ENCODE results near the gene YIPF1. TPM values are rescaled to one million over a fixed set of nuclear protein-coding genes. Genes with fewer than 3 reads are reported as not detected.

Gene YIPF1
- total RNA-seq, 1 donor from 2014 or later: 27.1 TPM

DNA sequence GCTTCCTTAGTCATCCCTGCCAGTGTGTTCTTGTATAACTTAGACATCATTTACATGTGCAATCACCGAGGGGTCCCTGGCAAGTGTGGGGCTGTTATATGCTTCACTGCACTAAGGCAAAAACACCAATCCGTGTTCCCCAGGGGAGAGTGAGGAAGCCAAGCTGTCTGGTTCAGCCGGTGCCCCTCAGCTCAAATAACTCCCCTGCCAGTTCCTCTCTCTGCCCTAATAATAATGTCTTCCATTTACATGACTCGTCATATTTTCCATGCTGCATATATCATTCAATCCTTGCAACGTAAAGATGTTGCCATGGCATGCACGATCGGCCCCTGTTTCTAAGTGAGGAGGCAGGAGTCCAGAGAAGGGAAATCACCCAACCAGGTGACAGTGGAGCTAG, 27.1 kb downstream of the YIPF1 start:
- H3K9ac ChIP-seq (ENCODE audit: low read length): no peak overlapping the region
- H3K36me3 Mint-ChIP-seq (ENCODE audit: low read depth, unreplicated experiment): peaks cover 8% of the 10 kb centered on the region
- H3K4me1 ChIP-seq (ENCODE audit: insufficient read depth, low read length): no peaks in the 10 kb centered on the region
- H3K27me3 Mint-ChIP-seq (ENCODE audit: low read depth, unreplicated experiment): no peaks in the 10 kb centered on the region
- H3K36me3 ChIP-seq (ENCODE audit: insufficient read depth, low read length): peaks cover 4% of the 10 kb centered on the region
- no peak overlapping the region for H3K4me2 ChIP-seq (ENCODE audit: low read length)
- TF ChIP-seq, protein P1, sequence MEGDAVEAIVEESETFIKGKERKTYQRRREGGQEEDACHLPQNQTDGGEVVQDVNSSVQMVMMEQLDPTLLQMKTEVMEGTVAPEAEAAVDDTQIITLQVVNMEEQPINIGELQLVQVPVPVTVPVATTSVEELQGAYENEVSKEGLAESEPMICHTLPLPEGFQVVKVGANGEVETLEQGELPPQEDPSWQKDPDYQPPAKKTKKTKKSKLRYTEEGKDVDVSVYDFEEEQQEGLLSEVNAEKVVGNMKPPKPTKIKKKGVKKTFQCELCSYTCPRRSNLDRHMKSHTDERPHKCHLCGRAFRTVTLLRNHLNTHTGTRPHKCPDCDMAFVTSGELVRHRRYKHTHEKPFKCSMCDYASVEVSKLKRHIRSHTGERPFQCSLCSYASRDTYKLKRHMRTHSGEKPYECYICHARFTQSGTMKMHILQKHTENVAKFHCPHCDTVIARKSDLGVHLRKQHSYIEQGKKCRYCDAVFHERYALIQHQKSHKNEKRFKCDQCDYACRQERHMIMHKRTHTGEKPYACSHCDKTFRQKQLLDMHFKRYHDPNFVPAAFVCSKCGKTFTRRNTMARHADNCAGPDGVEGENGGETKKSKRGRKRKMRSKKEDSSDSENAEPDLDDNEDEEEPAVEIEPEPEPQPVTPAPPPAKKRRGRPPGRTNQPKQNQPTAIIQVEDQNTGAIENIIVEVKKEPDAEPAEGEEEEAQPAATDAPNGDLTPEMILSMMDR (IDR thresholded peaks at IDR 0.05; ENCODE audit: insufficient read depth, low read depth, low read length): no peak
- TF ChIP-seq EZH2 (IDR thresholded peaks at IDR 0.05; ENCODE audit: insufficient read depth, low read length): no peak
- no peak overlapping the region for H2AFZ ChIP-seq (ENCODE audit: low read depth, low read length)
- no peak overlapping the region for H3K27ac Mint-ChIP-seq (ENCODE audit: unreplicated experiment)
- no peaks in the 10 kb centered on the region for H3K9me3 Mint-ChIP-seq (ENCODE audit: unreplicated experiment)
- DNase-seq (ENCODE audit: low read depth) (no peak), FAIRE-seq (no peak)
- H3K27me3 ChIP-seq (ENCODE audit: insufficient read depth, low read length): no peaks in the 10 kb centered on the region
- H4K20me1 ChIP-seq (ENCODE audit: insufficient read depth, low read length): peaks cover 6% of the 10 kb centered on the region
- H3K9me3 ChIP-seq (ENCODE audit: insufficient read depth, low read depth, low read length): no peaks in the 10 kb centered on the region
- no peaks in the 10 kb centered on the region for H3K79me2 ChIP-seq (ENCODE audit: insufficient read depth, low read length)
- H3K27ac ChIP-seq (ENCODE audit: low read depth, low read length): no peak overlapping the region
- H3K4me1 Mint-ChIP-seq (ENCODE audit: low read depth, unreplicated experiment): no peaks in the 10 kb centered on the region
- no peak overlapping the region for H3K4me3 ChIP-seq (ENCODE audit: insufficient read depth, low read depth, low read length)
- H3K4me3 Mint-ChIP-seq (ENCODE audit: unreplicated experiment): no peak overlapping the region

DNA sequence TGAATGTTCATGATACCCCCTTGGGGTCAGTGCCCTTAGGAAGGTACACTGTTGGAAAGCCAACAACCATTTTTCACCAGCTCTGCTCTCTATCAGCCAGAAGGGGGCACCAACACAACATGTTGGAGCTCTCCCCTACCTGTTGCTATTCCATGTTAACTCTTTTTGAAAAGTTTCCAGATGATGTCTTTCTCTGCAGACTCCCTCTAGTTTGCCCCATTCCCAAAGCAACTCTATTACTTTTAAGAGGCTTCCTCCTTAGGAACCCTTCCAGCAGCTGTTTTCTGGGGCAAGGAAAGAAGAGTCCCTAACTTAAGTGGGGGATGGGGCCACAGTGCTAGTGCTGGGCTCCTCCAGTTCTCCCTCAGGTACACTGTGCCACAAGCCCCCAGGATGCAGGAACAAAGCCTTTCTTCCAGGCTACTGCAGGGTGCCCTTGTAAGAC, 28.6 kb downstream of the YIPF1 start:
- Mint-ChIP-seq H3K9me3 (ENCODE audit: unreplicated experiment) (no peaks in the 10 kb centered on the region), H3K27ac (ENCODE audit: unreplicated experiment) (no peak overlapping the region), H3K27me3 (ENCODE audit: low read depth, unreplicated experiment) (no peaks in the 10 kb centered on the region), H3K4me1 (ENCODE audit: low read depth, unreplicated experiment) (no peaks in the 10 kb centered on the region), H3K4me3 (ENCODE audit: unreplicated experiment) (no peak overlapping the region), H3K36me3 (ENCODE audit: low read depth, unreplicated experiment) (peaks cover 12% of the 10 kb centered on the region)
- Histone ChIP-seq H3K9me3 (ENCODE audit: insufficient read depth, low read depth, low read length) (no peaks in the 10 kb centered on the region), H3K4me3 (ENCODE audit: insufficient read depth, low read depth, low read length) (no peak overlapping the region), H3K27ac (ENCODE audit: low read depth, low read length) (no peak overlapping the region), H4K20me1 (ENCODE audit: insufficient read depth, low read length) (peaks cover 6% of the 10 kb centered on the region), H2AFZ (ENCODE audit: low read depth, low read length) (no peak overlapping the region), H3K4me1 (ENCODE audit: insufficient read depth, low read length) (no peaks in the 10 kb centered on the region), H3K36me3 (ENCODE audit: insufficient read depth, low read length) (peaks cover 12% of the 10 kb centered on the region), H3K27me3 (ENCODE audit: insufficient read depth, low read length) (no peaks in the 10 kb centered on the region), H3K4me2 (ENCODE audit: low read length) (no peak overlapping the region), H3K9ac (ENCODE audit: low read length) (no peak overlapping the region), H3K79me2 (ENCODE audit: insufficient read depth, low read length) (no peaks in the 10 kb centered on the region)
- FAIRE-seq: peak; percentile 52
- TF ChIP-seq, protein P1 (IDR thresholded peaks at IDR 0.05; ENCODE audit: insufficient read depth, low read depth, low read length): peak; percentile 89
- TF ChIP-seq EZH2 (IDR thresholded peaks at IDR 0.05; ENCODE audit: insufficient read depth, low read length): no peak
- peak; percentile 21 for DNase-seq (ENCODE audit: low read depth)

DNA sequence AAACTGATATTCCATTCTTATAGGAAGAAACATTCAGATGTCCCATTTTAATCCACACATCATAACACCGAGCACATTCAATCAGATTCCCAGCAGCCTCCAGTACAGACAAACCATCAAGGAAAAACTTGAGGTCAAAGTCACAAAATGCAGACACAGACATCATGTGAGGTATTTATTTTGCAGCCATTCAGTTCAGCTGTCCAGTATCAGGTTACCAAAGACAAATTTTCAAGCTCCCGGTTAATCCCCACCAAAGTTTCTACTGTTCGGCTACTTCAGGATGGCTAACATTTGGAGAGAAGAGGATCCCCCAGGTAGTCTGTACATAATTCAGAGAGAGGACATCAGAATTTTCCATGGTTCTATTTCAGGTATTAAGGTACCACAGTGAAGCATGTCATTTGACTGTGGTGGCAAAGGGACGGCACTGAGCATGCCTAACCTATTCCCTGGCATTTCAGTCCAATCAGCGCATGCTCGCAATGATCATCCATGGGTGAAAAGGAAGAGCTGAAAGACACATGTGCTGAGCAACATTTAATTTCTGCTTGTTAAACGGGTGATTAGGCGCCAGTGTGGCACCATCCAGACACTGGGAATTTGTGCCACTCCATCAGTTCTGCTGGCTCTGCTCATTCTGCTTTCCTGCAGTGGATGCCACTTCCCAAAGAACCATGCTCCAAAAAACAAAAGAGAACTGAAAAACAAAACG, 37.9 kb downstream of the YIPF1 start:
- Histone ChIP-seq H3K4me2 (ENCODE audit: low read length) (no peak overlapping the region), H3K9ac (ENCODE audit: low read length) (no peak overlapping the region), H3K27ac (ENCODE audit: low read depth, low read length) (no peak overlapping the region), H4K20me1 (ENCODE audit: insufficient read depth, low read length) (no peaks in the 10 kb centered on the region), H3K79me2 (ENCODE audit: insufficient read depth, low read length) (no peaks in the 10 kb centered on the region), H3K4me3 (ENCODE audit: insufficient read depth, low read depth, low read length) (no peak overlapping the region), H3K4me1 (ENCODE audit: insufficient read depth, low read length) (no peaks in the 10 kb centered on the region), H3K27me3 (ENCODE audit: insufficient read depth, low read length) (no peaks in the 10 kb centered on the region), H3K36me3 (ENCODE audit: insufficient read depth, low read length) (peaks cover 10% of the 10 kb centered on the region), H2AFZ (ENCODE audit: low read depth, low read length) (no peak overlapping the region), H3K9me3 (ENCODE audit: insufficient read depth, low read depth, low read length) (no peaks in the 10 kb centered on the region)
- H3K4me3 Mint-ChIP-seq (ENCODE audit: unreplicated experiment): no peak overlapping the region
- H3K4me1 Mint-ChIP-seq (ENCODE audit: low read depth, unreplicated experiment): no peaks in the 10 kb centered on the region
- peaks cover 34% of the 10 kb centered on the region for H3K36me3 Mint-ChIP-seq (ENCODE audit: low read depth, unreplicated experiment)
- H3K9me3 Mint-ChIP-seq (ENCODE audit: unreplicated experiment): peaks cover 4% of the 10 kb centered on the region
- H3K27ac Mint-ChIP-seq (ENCODE audit: unreplicated experiment): no peak overlapping the region
- TF ChIP-seq EZH2 (IDR thresholded peaks at IDR 0.05; ENCODE audit: insufficient read depth, low read length): no peak
- TF ChIP-seq, protein P1 (IDR thresholded peaks at IDR 0.05; ENCODE audit: insufficient read depth, low read depth, low read length): no peak
- no peaks in the 10 kb centered on the region for H3K27me3 Mint-ChIP-seq (ENCODE audit: low read depth, unreplicated experiment)
- DNase-seq (ENCODE audit: low read depth) (no peak), FAIRE-seq (peak; percentile 9)
